BLaER1 (cell line): ENCODE measurements around the gene CYP1B1.

Experiments
- H3K27ac ChIP-seq: shearing (Covaris generic); formaldehyde crosslinking; 2 replicates; pipeline ENCODE4 v1.8.1; 2022
- H3K27me3 ChIP-seq: shearing (Covaris generic); formaldehyde crosslinking; 2 replicates; pipeline ENCODE4 v1.8.1; 2022
- H3K36me3 ChIP-seq: shearing (Covaris generic); formaldehyde crosslinking; 2 replicates; pipeline ENCODE4 v1.8.1; 2022
- H3K4me1 ChIP-seq: shearing (Covaris generic); formaldehyde crosslinking; 2 replicates; pipeline ENCODE4 v1.8.1; 2022
- H3K4me2 ChIP-seq: shearing (Covaris generic); formaldehyde crosslinking; 2 replicates; pipeline ENCODE4 v1.8.1; 2022
- H3K4me3 ChIP-seq: shearing (Covaris generic); formaldehyde crosslinking; 2 replicates; pipeline ENCODE4 v1.8.1; 2022
- H3K9ac ChIP-seq: shearing (Covaris generic); formaldehyde crosslinking; 2 replicates; pipeline ENCODE4 v1.8.1; 2022
- H3K9me3 ChIP-seq: shearing (Covaris generic); formaldehyde crosslinking; 2 replicates; pipeline ENCODE4 v1.8.1; 2022
- H4K20me1 ChIP-seq: shearing (Covaris generic); formaldehyde crosslinking; 2 replicates; pipeline ENCODE4 v1.8.1; 2022
- Cebpa-rat ChIP-seq: shearing (Covaris generic); IDR thresholded peaks from 2 replicates; pipeline ENCODE4 v1.8.1; 2022

The CYP1B1 gene

DNA sequence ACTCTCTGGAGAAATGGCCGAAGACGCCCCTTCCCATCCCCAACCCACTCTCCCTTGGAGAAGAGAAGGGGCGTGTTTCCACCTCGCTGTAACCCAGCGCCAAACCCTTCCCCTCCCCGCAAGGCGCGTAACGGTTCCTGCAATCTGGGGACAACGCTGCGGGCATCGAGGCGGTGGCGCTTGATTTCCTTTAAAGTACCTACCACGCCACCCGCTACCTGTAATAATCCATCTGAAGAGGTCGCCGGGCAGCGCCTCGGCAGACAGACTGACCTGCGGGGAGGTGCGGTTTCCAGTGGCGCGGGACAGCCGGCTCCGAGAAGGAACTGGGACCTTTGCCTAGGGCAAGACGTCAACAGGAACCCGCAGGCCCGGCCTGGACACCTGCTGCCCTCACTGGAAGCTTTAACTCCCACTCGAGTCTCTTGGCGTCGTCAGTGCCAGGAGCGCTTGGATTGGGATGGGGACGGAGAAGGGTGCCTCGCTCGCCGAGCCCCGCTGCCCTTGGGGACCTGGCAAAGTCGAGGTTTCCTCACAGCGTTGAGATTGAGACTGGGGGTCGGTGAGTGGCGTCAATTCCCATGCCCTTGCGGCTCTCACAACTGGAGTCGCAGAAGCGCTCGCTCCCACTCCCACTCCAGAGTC, at the start of gene CYP1B1:
Gene CYP1B1, minus strand, starts transcription at position 645 of the 645 bp plus-strand sequence. CDS start 763 bp downstream, outside the sequence.
- 0 out of 2 replicates have a peak, but pooled peaks cover 3% of the 10 kb centered on the region for H3K4me1 ChIP-seq
- peaks cover 49% of the 10 kb centered on the region for H3K9me3 ChIP-seq
- H3K9ac ChIP-seq, result no peak within 1 kb of the TSS
- H3K36me3 ChIP-seq, result no peaks in the 10 kb centered on the region
- no peaks in the 10 kb centered on the region for H4K20me1 ChIP-seq
- no peak for TF ChIP-seq Cebpa-rat
- H3K27me3 ChIP-seq, result peaks cover 34% of the 10 kb centered on the region
- H3K27ac ChIP-seq, result no peak within 1 kb of the TSS
- peak within 1 kb of the TSS; percentile 44 for H3K4me3 ChIP-seq
- peak within 1 kb of the TSS; percentile 43 for H3K4me2 ChIP-seq

DNA sequence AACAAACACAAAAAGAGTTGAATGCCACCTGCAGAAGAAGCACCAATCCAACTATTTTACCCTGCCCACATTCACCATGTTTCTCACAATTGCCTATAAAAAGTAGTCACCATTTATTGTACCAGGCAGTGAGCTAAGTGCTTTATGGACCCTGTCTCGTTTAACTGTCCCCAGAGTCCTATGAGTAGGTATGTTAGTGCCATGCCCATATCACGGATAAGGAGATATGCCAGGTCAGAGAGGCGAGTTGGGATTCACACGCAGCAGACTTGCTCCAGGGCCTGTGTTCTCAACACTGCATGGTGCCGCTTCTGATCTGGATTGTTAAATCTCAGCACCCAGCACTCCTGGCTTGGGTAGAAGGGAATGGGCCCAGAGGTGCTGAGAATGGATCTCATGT, 49.1 kb upstream of the CYP1B1 start:
- Histone ChIP-seq H3K9me3 (peaks cover 25% of the 10 kb centered on the region), H3K36me3 (no peaks in the 10 kb centered on the region), H3K27me3 (no peaks in the 10 kb centered on the region), H3K4me3 (no peak overlapping the region), H3K9ac (no peak overlapping the region), H4K20me1 (no peaks in the 10 kb centered on the region), H3K27ac (no peak overlapping the region), H3K4me1 (no peaks in the 10 kb centered on the region), H3K4me2 (no peak overlapping the region)
- no peak for TF ChIP-seq Cebpa-rat

DNA sequence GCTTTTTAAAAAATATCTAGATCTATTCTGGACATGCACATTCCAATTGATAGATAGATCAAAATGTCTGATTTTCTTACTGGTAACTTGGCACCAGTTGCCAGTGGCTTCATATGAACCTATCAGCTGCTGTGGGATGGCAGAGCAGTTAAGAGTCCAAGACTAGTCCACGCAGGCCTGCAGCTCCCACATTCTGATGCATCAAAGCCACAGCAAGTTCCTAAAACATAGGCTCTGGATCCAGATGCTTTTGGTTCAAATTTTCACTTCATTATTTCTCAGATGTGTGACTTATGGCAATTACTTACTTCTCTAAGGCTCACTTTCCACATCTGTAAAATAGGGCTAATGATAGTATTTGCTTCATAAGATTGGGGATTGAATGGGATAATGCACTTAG, 48.0 kb upstream of the CYP1B1 start:
- no peak overlapping the region for H3K4me2 ChIP-seq
- no peak overlapping the region for H3K4me3 ChIP-seq
- H3K9me3 ChIP-seq, result peaks cover 25% of the 10 kb centered on the region
- H3K4me1 ChIP-seq, result no peaks in the 10 kb centered on the region
- TF ChIP-seq Cebpa-rat, result no peak
- H3K36me3 ChIP-seq, result no peaks in the 10 kb centered on the region
- H3K27me3 ChIP-seq, result no peaks in the 10 kb centered on the region
- no peak overlapping the region for H3K9ac ChIP-seq
- no peak overlapping the region for H3K27ac ChIP-seq
- no peaks in the 10 kb centered on the region for H4K20me1 ChIP-seq

DNA sequence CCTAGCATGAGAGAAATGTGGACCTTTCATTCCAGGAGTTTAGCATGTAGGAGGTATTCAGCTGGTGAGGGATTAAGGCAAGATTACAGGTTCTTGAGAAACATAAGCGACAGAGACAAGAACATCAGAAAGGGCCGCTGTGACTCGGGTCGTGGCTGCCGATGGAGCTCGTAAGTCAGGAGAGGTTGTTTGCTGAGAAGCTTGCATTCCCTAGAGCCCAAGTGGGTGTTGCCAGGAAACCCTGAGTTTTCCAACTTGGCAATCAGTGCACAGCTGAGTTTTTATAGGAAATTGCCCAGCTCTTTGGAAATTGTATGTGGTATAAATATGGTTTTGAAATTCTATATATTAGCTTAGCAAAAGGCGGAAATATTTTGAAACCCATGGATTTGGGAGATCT, 46.4 kb upstream of the CYP1B1 start:
- no peaks in the 10 kb centered on the region for H4K20me1 ChIP-seq
- H3K4me2 ChIP-seq, result no peak overlapping the region
- no peaks in the 10 kb centered on the region for H3K27me3 ChIP-seq
- H3K4me3 ChIP-seq, result no peak overlapping the region
- H3K36me3 ChIP-seq, result no peaks in the 10 kb centered on the region
- no peak for TF ChIP-seq Cebpa-rat
- no peaks in the 10 kb centered on the region for H3K4me1 ChIP-seq
- no peak overlapping the region for H3K27ac ChIP-seq
- H3K9me3 ChIP-seq, result peaks cover 14% of the 10 kb centered on the region
- H3K9ac ChIP-seq, result no peak overlapping the region

DNA sequence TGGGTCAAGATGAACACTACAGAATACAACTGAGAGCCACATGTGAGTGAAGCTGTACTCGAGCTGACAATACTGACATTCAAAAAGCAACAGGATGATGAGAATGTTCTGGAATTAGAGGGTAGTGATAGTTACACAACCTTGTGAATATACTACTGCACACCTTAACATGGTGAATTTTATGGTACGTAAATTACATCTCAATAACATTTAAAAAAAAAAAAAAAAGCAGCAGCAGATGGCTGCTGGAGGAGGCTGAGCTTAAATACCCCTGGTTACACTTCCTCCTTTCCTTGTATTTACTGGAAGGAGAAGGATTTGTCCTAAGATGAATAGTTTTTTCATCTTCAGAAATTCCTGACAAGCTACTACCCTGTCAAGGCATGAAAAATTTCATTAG, 45.5 kb upstream of the CYP1B1 start:
- H4K20me1 ChIP-seq, result no peaks in the 10 kb centered on the region
- no peak overlapping the region for H3K27ac ChIP-seq
- no peaks in the 10 kb centered on the region for H3K36me3 ChIP-seq
- no peak overlapping the region for H3K4me2 ChIP-seq
- peaks cover 6% of the 10 kb centered on the region for H3K9me3 ChIP-seq
- H3K4me1 ChIP-seq, result no peaks in the 10 kb centered on the region
- no peak overlapping the region for H3K9ac ChIP-seq
- H3K27me3 ChIP-seq, result no peaks in the 10 kb centered on the region
- TF ChIP-seq Cebpa-rat, result no peak
- H3K4me3 ChIP-seq, result no peak overlapping the region

DNA sequence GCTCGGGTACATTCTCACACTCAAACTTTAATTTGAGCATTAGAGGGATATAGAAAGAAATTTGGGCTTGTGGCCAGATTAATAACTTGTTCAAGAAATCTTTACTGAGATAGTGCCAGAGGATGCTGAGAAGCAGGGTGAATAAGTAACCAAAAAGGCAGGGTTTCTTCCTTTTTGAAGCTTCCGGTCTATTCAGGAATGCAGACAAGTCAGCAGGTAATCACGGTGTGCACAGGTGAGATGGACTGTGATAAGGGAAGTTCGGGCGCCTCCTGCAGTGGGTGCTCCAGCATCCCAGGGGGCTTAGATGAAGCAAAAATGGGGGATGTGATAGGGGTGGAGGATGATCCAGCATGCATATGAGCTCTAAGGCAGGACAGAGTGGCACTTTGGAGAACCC, 44.9 kb upstream of the CYP1B1 start:
- no peak overlapping the region for H3K4me2 ChIP-seq

DNA sequence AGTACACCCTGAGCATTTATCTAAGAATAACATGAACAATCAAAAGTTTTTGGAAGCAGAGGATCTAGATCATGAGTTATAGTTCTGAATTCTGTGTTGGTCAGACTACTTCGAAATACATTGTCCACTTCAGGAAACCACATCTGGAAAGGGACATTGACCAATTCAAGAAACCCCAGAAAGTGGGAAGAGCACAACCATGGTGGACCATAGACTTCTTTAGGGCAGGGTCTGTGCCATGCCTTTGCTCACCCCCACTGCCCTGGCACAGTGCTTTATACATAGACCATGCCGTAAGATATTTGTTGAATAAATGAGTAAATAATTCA, 44.3 kb upstream of the CYP1B1 start:
- no peaks in the 10 kb centered on the region for H3K4me1 ChIP-seq
- no peaks in the 10 kb centered on the region for H3K27me3 ChIP-seq
- H3K9ac ChIP-seq, result no peak overlapping the region
- TF ChIP-seq Cebpa-rat, result no peak
- H3K36me3 ChIP-seq, result no peaks in the 10 kb centered on the region
- H3K9me3 ChIP-seq, result no peaks in the 10 kb centered on the region
- no peak overlapping the region for H3K27ac ChIP-seq
- no peak overlapping the region for H3K4me3 ChIP-seq
- no peak overlapping the region for H3K4me2 ChIP-seq
- no peaks in the 10 kb centered on the region for H4K20me1 ChIP-seq

More for the DNA sequence above, 44.9 kb upstream of the CYP1B1 start:
- H3K27ac ChIP-seq, result no peak overlapping the region
- no peaks in the 10 kb centered on the region for H4K20me1 ChIP-seq
- no peaks in the 10 kb centered on the region for H3K36me3 ChIP-seq
- H3K9ac ChIP-seq, result no peak overlapping the region
- H3K27me3 ChIP-seq, result no peaks in the 10 kb centered on the region
- no peaks in the 10 kb centered on the region for H3K9me3 ChIP-seq
- no peaks in the 10 kb centered on the region for H3K4me1 ChIP-seq
- H3K4me3 ChIP-seq, result no peak overlapping the region
- no peak for TF ChIP-seq Cebpa-rat

DNA sequence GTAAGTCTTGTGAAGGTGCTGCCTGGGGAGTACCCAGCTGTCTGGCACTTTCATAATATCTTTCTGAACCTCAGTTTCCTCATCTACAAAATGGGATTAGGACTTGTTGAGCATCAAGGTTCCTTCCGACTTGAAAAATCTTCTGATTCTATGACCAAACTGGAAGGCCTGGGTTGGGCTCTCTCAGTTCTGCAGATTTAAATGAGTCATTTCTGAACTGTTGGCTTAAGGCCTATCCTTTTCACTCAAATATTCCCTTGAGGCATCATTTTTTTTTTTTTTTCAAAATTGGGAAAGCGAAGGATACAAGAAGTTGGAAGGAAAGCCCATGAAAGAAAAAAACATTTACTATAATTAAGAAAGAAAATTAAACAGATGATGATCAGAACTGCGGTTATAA, 40.8 kb upstream of the CYP1B1 start:
- Histone ChIP-seq H3K4me2 (no peak overlapping the region), H3K9ac (no peak overlapping the region), H3K27me3 (no peaks in the 10 kb centered on the region), H3K9me3 (no peaks in the 10 kb centered on the region), H3K36me3 (no peaks in the 10 kb centered on the region), H3K27ac (no peak overlapping the region), H3K4me1 (no peaks in the 10 kb centered on the region), H3K4me3 (no peak overlapping the region), H4K20me1 (no peaks in the 10 kb centered on the region)
- TF ChIP-seq Cebpa-rat, result no peak

DNA sequence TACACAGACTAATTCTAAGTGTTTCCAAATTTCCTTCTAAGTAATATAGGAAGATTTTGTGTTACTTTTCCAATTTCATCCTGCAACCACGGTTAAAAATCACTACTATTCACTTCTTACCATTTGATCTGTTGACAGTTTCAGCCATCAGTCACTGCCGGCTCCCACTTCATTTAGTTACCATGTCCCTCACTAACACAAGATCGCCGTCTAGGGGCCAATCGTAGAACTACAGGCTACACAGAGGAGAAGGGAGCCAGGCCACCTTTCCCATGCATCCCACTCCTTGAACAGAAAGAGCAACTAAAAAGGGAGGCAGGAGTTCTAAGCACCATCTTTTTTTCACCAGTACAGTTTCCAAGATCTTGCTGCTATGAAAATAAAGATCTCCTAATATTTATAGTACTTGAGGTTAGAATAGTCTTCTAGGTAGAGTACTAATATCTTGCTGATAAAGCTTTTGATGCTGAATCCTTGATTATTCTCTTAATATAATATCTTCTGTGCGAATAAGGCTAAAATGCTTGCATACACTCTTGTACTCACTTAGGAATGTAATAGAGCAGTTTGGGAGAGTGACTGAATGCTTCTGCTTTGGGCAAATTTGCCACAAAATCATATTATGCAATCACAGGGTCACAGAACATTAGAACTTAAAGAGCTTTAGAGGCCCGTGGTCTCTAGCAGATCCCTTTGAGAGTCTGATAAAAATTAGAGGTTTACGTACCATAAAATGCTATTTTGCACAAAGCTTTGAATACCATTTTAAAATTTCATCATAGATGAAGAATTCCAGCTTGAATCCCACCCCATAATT, 39.5 kb upstream of the CYP1B1 start:
- H3K9ac ChIP-seq, result no peak overlapping the region
- H3K9me3 ChIP-seq, result no peaks in the 10 kb centered on the region
- H3K36me3 ChIP-seq, result no peaks in the 10 kb centered on the region
- no peak overlapping the region for H3K4me3 ChIP-seq
- H4K20me1 ChIP-seq, result no peaks in the 10 kb centered on the region
- no peak overlapping the region for H3K27ac ChIP-seq
- H3K4me2 ChIP-seq, result no peak overlapping the region
- no peak for TF ChIP-seq Cebpa-rat
- no peaks in the 10 kb centered on the region for H3K4me1 ChIP-seq
- H3K27me3 ChIP-seq, result no peaks in the 10 kb centered on the region

DNA sequence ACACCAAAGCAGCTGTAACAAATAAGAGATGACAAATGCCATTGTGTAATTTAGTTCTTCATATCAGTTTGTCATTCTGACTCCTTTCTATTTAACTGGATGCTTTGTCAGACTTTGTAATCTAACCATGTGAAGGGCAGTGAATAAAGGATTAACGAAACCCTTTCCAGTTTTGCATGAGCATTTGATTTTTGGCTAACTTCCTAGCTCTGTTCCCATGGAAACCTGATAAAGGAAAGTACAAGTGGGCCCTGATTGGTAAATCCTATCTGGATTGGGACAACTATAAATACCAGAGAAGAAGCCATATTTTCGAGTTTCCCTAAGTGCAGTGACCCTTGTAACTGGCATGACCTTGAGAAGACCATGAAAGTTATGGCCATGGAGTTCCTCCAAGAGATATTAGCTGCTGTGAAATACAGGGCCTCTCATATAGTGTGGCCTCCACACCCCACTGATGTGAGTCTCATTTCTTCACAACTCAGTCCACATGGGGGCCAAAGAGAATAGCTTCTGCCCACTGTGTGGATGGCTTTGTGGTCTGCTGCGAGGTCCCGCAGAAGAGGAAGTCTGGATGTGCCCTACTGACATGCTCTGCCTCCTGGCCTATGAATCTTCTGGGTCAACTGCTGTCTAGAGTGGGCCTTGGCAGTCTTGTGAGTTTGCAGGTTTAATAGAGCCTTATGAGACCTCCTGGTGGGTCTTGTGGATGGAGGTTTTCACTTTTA, 38.2 kb upstream of the CYP1B1 start:
- Histone ChIP-seq H3K4me3 (no peak overlapping the region), H4K20me1 (no peaks in the 10 kb centered on the region), H3K36me3 (no peaks in the 10 kb centered on the region), H3K27me3 (no peaks in the 10 kb centered on the region), H3K4me2 (no peak overlapping the region), H3K4me1 (no peaks in the 10 kb centered on the region), H3K9ac (no peak overlapping the region), H3K27ac (no peak overlapping the region), H3K9me3 (no peaks in the 10 kb centered on the region)
- no peak for TF ChIP-seq Cebpa-rat
